Endothelial cell of umbilical vein (primary cell): ENCODE data around the gene TBL2. TPM values are rescaled to one million over a fixed set of nuclear protein-coding genes. Genes with fewer than 3 reads are reported as not detected.

Experiments used
- BruUV-seq: library from RNA; stranded (reverse); fragments of 400-500 nt; replicated peaks from 2 replicates; lab custom pipeline; 2021; lab: Mats Ljungman, UMichigan
- CTCF ChIA-PET: fragments of 300-600, 350-600 bp; sonication (Branson Sonifier 250); formaldehyde crosslinking; loops from one replicate; lab custom pipeline; 2021; ENCODE audit warnings: antibody characterized with exemption, inconsistent platforms; lab: Charles Lee
- POLR2A ChIA-PET: fragments of 300-600, 350-600 bp; sonication (Branson Sonifier 250); formaldehyde crosslinking; loops from one replicate; lab custom pipeline; 2021; ENCODE audit warnings: antibody characterized with exemption, inconsistent platforms; lab: Charles Lee
- DNase-seq: peaks from one replicate; pipeline ENCODE4 v3.0.0-alpha.2; 2011; ENCODE audit warnings: low read depth, low spot score
- FAIRE-seq: peaks from 2 replicates; lab custom pipeline; 2011; peaks lifted over from hg19 to GRCh38; lab: Jason Lieb, UNC
- H2AFZ ChIP-seq: 2 replicates; pipeline ENCODE4 v1.6.0; 2012; ENCODE audit warnings: low read depth, low read length, control low read depth, inconsistent platforms
- H3K27ac ChIP-seq: 2 replicates; pipeline ENCODE4 v1.5.1; 2011; ENCODE audit warnings: low read depth, mild to moderate bottlenecking, control low read depth, low read length, moderate library complexity; ENCODE audit not compliant: insufficient read depth
- H3K27me3 ChIP-seq, 2 experiments: 2 replicates each; pipeline versions ENCODE4 v1.6.0 to v1.6.1; 2011; ENCODE audit warnings: low read length in 2 of 2, mixed read lengths in 1 of 2; ENCODE audit not compliant: control insufficient read depth in 2 of 2, insufficient read depth in 2 of 2
- H3K36me3 ChIP-seq, 2 experiments: 2 replicates in 1 of 2; 3 replicates in 1 of 2; pipeline ENCODE4 v1.5.1; 2011; ENCODE audit warnings: low read length in 2 of 2, mild to moderate bottlenecking in 1 of 2, moderate library complexity in 1 of 2; ENCODE audit not compliant: control insufficient read depth in 2 of 2, insufficient read depth in 2 of 2; ENCODE audit errors: extremely low read depth in 1 of 2
- H3K4me1 ChIP-seq: 3 replicates; pipeline ENCODE4 v1.5.1; 2011; ENCODE audit warnings: mild to moderate bottlenecking, low read length; ENCODE audit not compliant: control insufficient read depth, insufficient read depth; ENCODE audit errors: extremely low read depth
- H3K4me2 ChIP-seq: 2 replicates; pipeline ENCODE4 v1.6.1; 2011; ENCODE audit warnings: low read length, control low read depth, mixed read lengths; ENCODE audit not compliant: insufficient read depth
- H3K4me3 ChIP-seq, 3 experiments: fragments of 200-600 bp in 1 of 3; sonication (generic), shearing (Covaris generic) in 1 of 3; replicated peaks in 1 of 3; 2 replicates each; pipeline ENCODE4 v1.5.1; 2011 to 2016; ENCODE audit warnings: control low read depth in 3 of 3, low read length in 3 of 3, mild to moderate bottlenecking in 2 of 3, inconsistent platforms in 1 of 3, low read depth in 1 of 3, moderate library complexity in 1 of 3; ENCODE audit not compliant: insufficient read depth in 1 of 3
- H3K79me2 ChIP-seq: 2 replicates; pipeline ENCODE4 v1.6.0; 2012; ENCODE audit warnings: low read length, inconsistent platforms; ENCODE audit not compliant: control insufficient read depth, insufficient read depth
- H3K9ac ChIP-seq: replicated peaks from 2 replicates; pipeline ENCODE3; 2011; ENCODE audit warnings: low read length, control low read depth; ENCODE audit not compliant: insufficient read depth; ENCODE audit errors: extremely low read depth
- H3K9me1 ChIP-seq: replicated peaks from 3 replicates; pipeline ENCODE4 v1.6.0; 2011; ENCODE audit warnings: mild to moderate bottlenecking, low read length; ENCODE audit not compliant: control insufficient read depth, insufficient read depth; ENCODE audit errors: extremely low read depth
- H3K9me3 ChIP-seq: replicated peaks from 2 replicates; pipeline ENCODE4 v1.5.1; 2012; ENCODE audit warnings: low read length, inconsistent platforms; ENCODE audit not compliant: control insufficient read depth, insufficient read depth
- H4K20me1 ChIP-seq: replicated peaks from 2 replicates; pipeline ENCODE3; 2011; ENCODE audit warnings: mild to moderate bottlenecking, low read length; ENCODE audit not compliant: control insufficient read depth, insufficient read depth; ENCODE audit errors: extremely low read depth
- EZH2 ChIP-seq: IDR thresholded peaks from 2 replicates; pipeline ENCODE4 v1.6.1; 2012; ENCODE audit warnings: borderline replicate concordance, low read depth, mild to moderate bottlenecking, moderate library complexity, low read length, inconsistent platforms; ENCODE audit not compliant: severe bottlenecking
- GATA2 ChIP-seq: IDR thresholded peaks from 2 replicates; pipeline ENCODE4 v1.7.0; 2011; ENCODE audit warnings: low read depth, mild to moderate bottlenecking, moderate library complexity, mixed read lengths, low read length; ENCODE audit not compliant: insufficient read length, insufficient read depth
- MYC ChIP-seq: IDR thresholded peaks from one replicate; pipeline ENCODE4 v1.6.1; 2011; ENCODE audit warnings: mild to moderate bottlenecking, low read depth, low read length
- POLR2A ChIP-seq: IDR thresholded peaks from 2 replicates; pipeline ENCODE4 v1.6.1; 2012; ENCODE audit warnings: low read depth, mild to moderate bottlenecking, control low read depth, low read length
- POLR2AphosphoS5 ChIP-seq: IDR thresholded peaks from 2 replicates; pipeline ENCODE4 v1.6.1; 2012; ENCODE audit warnings: low read depth, mild to moderate bottlenecking, control low read depth, low read length, moderate library complexity; ENCODE audit not compliant: insufficient read depth
- dilution Hi-C: fragments of 300-500 bp; cut with MboI; formaldehyde crosslinking; loops from one replicate; pipeline ENCODE4 v1.15.0; 2019; ENCODE audit warnings: low sequenced_read_pairs; ENCODE audit not compliant: extremely low pct_ligation_motif_present
- intact Hi-C: fragments of 100-400 bp; cut with micrococcal nuclease; formaldehyde crosslinking; loops from one replicate; pipeline ENCODE4 v1.10.0; 2022
- polyA plus RNA-seq, 4 experiments: library from polyadenylated mRNA; depleted of rRNA in 3 of 4; stranded (reverse) in 3 of 4; unstranded in 1 of 4; fragments of >200 nt; gene quantifications; 2 replicates each; pipeline versions ENCODE4 v1.2.1 to v1.2.3, GENCODE V29; 2011 to 2012; ENCODE audit warnings: missing spikeins in 1 of 4
- total RNA-seq: library from RNA; stranded (reverse); gene quantifications from 2 replicates; pipeline ENCODE4 v1.2.3, GENCODE V29; 2021
- TF ChIP-seq, protein P1 (sequence below), 2 donors: IDR thresholded peaks; 1 replicate in 1 of 2; 2 replicates in 1 of 2; pipeline ENCODE4 v1.5.1; 2011; ENCODE audit warnings: low read length in 2 of 2, mild to moderate bottlenecking in 2 of 2, moderate library complexity in 2 of 2, control low read depth in 1 of 2, inconsistent platforms in 1 of 2, low read depth in 1 of 2; ENCODE audit not compliant: insufficient read depth in 1 of 2; ENCODE audit errors: extremely low read depth in 1 of 2

The TBL2 gene
- total and polyA plus RNA-seq, 2 donors (not counting 3 experiments of a cell fraction or from before 2014, with no cell fraction given), result 38.6 to 48.4 TPM

DNA sequence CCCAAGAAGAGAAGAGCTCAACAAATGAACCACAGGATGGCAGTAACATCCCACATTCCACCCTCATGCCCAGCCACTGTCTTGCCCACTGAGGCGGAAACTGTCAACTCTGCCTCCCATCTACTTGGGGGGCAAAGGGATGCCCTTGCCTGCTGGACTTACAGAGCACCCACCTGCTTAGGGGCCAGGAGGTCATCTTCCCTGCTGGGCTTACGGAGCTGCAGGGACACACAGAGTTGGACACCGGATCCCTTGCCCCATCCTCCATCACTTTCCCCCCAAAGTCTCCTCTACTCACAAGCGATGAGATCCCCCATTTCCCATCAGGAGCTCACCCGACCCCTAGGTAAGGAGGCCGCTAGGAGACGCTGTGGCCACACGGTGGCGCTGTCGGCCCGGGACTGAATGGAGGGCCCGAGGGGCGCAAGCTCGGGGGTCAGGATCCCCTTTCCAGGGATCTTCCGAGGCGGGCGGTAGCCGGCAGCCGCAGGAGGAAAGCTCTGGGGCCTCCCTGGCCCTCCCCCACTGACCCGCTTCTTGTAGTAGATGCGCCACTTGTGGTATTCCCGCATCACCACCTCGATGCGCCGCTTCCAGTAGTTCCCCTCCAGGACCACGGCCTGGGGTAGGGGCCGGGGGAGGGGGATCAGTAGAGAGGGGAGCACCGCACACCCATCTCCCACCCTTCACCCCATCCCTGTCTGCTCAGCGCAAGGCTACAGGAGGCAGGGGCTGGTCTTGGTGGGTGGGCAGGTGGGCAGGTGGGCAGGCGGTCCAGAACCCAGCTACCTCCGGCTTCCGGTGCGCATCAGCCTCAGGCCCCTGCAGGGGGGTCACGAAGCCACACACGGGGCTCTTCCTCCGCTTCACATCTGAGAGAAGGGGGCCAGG is 28.7 kb upstream of the TBL2 start:
- FAIRE-seq, result peak; percentile 70
- no peaks in the 10 kb centered on the region for H3K36me3 ChIP-seq
- dilution Hi-C loops (no loop called here), intact Hi-C loops (loop anchor here (1.0 to 2.0 kb wide), 4 partner anchors 60 to 248 kb away; partner anchors contain the start of gene VPS37D)
- CTCF ChIA-PET, result interaction anchor here (0.7 to 15.1 kb wide), 61 partner anchors 9 to 283 kb away, joined by 3 to 270 read pairs (median 6); partner anchors contain the start of genes ABHD11, BAZ1B, BCL7B and MLXIPL
- no peak overlapping the region for H3K9ac ChIP-seq
- DNase-seq, result peak; percentile 43
- no peak for TF ChIP-seq GATA2
- TF ChIP-seq, protein P1, sequence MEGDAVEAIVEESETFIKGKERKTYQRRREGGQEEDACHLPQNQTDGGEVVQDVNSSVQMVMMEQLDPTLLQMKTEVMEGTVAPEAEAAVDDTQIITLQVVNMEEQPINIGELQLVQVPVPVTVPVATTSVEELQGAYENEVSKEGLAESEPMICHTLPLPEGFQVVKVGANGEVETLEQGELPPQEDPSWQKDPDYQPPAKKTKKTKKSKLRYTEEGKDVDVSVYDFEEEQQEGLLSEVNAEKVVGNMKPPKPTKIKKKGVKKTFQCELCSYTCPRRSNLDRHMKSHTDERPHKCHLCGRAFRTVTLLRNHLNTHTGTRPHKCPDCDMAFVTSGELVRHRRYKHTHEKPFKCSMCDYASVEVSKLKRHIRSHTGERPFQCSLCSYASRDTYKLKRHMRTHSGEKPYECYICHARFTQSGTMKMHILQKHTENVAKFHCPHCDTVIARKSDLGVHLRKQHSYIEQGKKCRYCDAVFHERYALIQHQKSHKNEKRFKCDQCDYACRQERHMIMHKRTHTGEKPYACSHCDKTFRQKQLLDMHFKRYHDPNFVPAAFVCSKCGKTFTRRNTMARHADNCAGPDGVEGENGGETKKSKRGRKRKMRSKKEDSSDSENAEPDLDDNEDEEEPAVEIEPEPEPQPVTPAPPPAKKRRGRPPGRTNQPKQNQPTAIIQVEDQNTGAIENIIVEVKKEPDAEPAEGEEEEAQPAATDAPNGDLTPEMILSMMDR (IDR thresholded peaks at IDR 0.05; ENCODE audit: extremely low read depth in 1 of 2, insufficient read depth in 1 of 2, low read depth in 1 of 2, low read length in 2 of 2), result peak; percentile 90 to 92
- no peak for TF ChIP-seq POLR2AphosphoS5
- TF ChIP-seq EZH2, result no peak
- no peak for TF ChIP-seq POLR2A
- no peak for TF ChIP-seq MYC
- no peaks in the 10 kb centered on the region for H4K20me1 ChIP-seq
- H3K27me3 ChIP-seq, result no peaks in the 10 kb centered on the region
- H3K79me2 ChIP-seq, result no peaks in the 10 kb centered on the region
- H3K9me3 ChIP-seq, result no peaks in the 10 kb centered on the region
- no TSS peak for BruUV-seq
- no peak overlapping the region for H3K4me3 ChIP-seq
- no peak overlapping the region for H2AFZ ChIP-seq
- H3K27ac ChIP-seq, result no peak overlapping the region
- H3K9me1 ChIP-seq, result no peaks in the 10 kb centered on the region
- H3K4me1 ChIP-seq, result no peaks in the 10 kb centered on the region
- POLR2A ChIA-PET, result interaction anchor here (0.6 kb wide), 1 partner anchor 23 kb away, joined by 3 read pairs; no protein-coding TSS in a partner anchor
- H3K4me2 ChIP-seq, result no peak overlapping the region
